ENCODE measurements around the gene PARP11.

Gene PARP11

GRCh38 chr12:3759878-3760277 lies 113.3 kb downstream of the PARP11 start:
- no peak overlapping the region for H3K27ac ChIP-seq (ENCODE audit: low read length)
- no peak overlapping the region for H2AFZ ChIP-seq (ENCODE audit: low read depth, low read length)
- no peak for ATAC-seq (ENCODE audit: insufficient read depth, low read depth)

More at GRCh38 chr12:3759878-3760277, 113.3 kb downstream of the PARP11 start:
- Histone ChIP-seq H3K4me2 (ENCODE audit: insufficient read depth, low read length) (no peak overlapping the region), H3K9me3 (ENCODE audit: insufficient read depth, low read length, severe bottlenecking) (no peaks in the 10 kb centered on the region), H3K4me3 (ENCODE audit: low read depth in 1 of 2, low read length in 2 of 2) (no peak overlapping the region), H3K4me1 (ENCODE audit: insufficient read depth, low read length) (peaks cover 2% of the 10 kb centered on the region), H3K27me3 (ENCODE audit: insufficient read depth, low read length, poor library complexity) (no peaks in the 10 kb centered on the region), H4K20me1 (ENCODE audit: insufficient read depth, low read length) (no peaks in the 10 kb centered on the region), H3K36me3 (ENCODE audit: insufficient read depth, low read length) (no peaks in the 10 kb centered on the region), H3K79me2 (ENCODE audit: insufficient read depth, low read length) (no peaks in the 10 kb centered on the region), H3K9ac (ENCODE audit: low read depth, low read length) (no peak overlapping the region)
- no peak for DNase-seq
- TF ChIP-seq EZH2 (IDR thresholded peaks at IDR 0.05; ENCODE audit: borderline replicate concordance, low read depth, low read length, severe bottlenecking) (no peak), CTCF (IDR thresholded peaks at IDR 0.05; ENCODE audit: borderline replicate concordance, extremely low read depth, low read length, poor library complexity, severe bottlenecking) (no peak)

All from DND-41 (cell line).